GM21786 (cell line): ENCODE data around the gene SLA2.
"Not testable (repeated sequence)": the region's sequence is repeated elsewhere in the genome, so short reads cannot be mapped to it uniquely, and the experiment has no call there.

Experiments
- ATAC-seq: cut with Tn5 transposase; IDR thresholded peaks from one replicate; pipeline ENCODE4 v1.9.1; 2021; ENCODE audit not compliant: unreplicated experiment

SLA2 gene

GRCh38 chr20:36645998-36646397, at the start of gene SLA2:
Gene SLA2 (minus strand): TSS chr20:36646196. CDS start chr20:36641335, 4,861 bp downstream.
- no peak for ATAC-seq

- ATAC-seq: not testable (repeated sequence)
These were observed 49.5 kb upstream of the SLA2 start for GRCh38 chr20:36695467-36695866.

GRCh38 chr20:36688630-36689029, 42.6 kb upstream of the SLA2 start:
- no peak for ATAC-seq

- ATAC-seq: no peak
These were observed 41.9 kb upstream of the SLA2 start for GRCh38 chr20:36687850-36688249.

- no peak for ATAC-seq
These were observed 40.9 kb upstream of the SLA2 start for GRCh38 chr20:36686944-36687343.

GRCh38 chr20:36686504-36686903, 40.5 kb upstream of the SLA2 start:
- ATAC-seq: no peak

- ATAC-seq: no peak
These were observed 38.8 kb upstream of the SLA2 start for GRCh38 chr20:36684747-36685146.

- no peak for ATAC-seq
These were observed 36.3 kb upstream of the SLA2 start for GRCh38 chr20:36682311-36682710.

GRCh38 chr20:36677422-36677771, 31.4 kb upstream of the SLA2 start:
- ATAC-seq: no peak

GRCh38 chr20:36676701-36677421, 30.9 kb upstream of the SLA2 start:
- no peak for ATAC-seq

GRCh38 chr20:36675545-36675944, 29.5 kb upstream of the SLA2 start:
- ATAC-seq: not testable (repeated sequence)

- no peak for ATAC-seq
These were observed 27.0 kb upstream of the SLA2 start for GRCh38 chr20:36672991-36673390.

- ATAC-seq: no peak
These were observed 24.8 kb upstream of the SLA2 start for GRCh38 chr20:36670665-36671357.

GRCh38 chr20:36666181-36666740, 20.3 kb upstream of the SLA2 start:
- no peak for ATAC-seq

- no peak for ATAC-seq
These were observed 17.0 kb upstream of the SLA2 start for GRCh38 chr20:36663031-36663430.

GRCh38 chr20:36658300-36658699, 12.3 kb upstream of the SLA2 start:
- no peak for ATAC-seq

GRCh38 chr20:36656733-36657132, 10.7 kb upstream of the SLA2 start:
- ATAC-seq: no peak

GRCh38 chr20:36655004-36655403, 9.0 kb upstream of the SLA2 start:
- ATAC-seq: no peak

- ATAC-seq: no peak
These were observed 8.5 kb upstream of the SLA2 start for GRCh38 chr20:36654506-36654905.

GRCh38 chr20:36653456-36653855, 7.5 kb upstream of the SLA2 start:
- ATAC-seq: no peak

- no peak for ATAC-seq
These were observed 1.5 kb upstream of the SLA2 start for GRCh38 chr20:36647196-36648121.
